IMR-90 (cell line): ENCODE data around the gene PTK6. TPM values are rescaled to one million over a fixed set of nuclear protein-coding genes. Genes with fewer than 3 reads are reported as not detected.

Experiments
- ATAC-seq: fragments of 200-7000 bp; cut with Tn5 transposase; 2 replicates; pipeline ENCODE4 v1.9.1; 2020; ENCODE audit warnings: low read depth, mild to moderate bottlenecking, moderate library complexity
- BruUV-seq: library from RNA; stranded (reverse); fragments of 400-500 nt; replicated peaks from 2 replicates; lab custom pipeline; 2021; lab: Mats Ljungman, UMichigan
- CTCF ChIA-PET: fragments of 300-600 bp; formaldehyde crosslinking; extraction: SDS; loops from one replicate; lab custom pipeline; 2021; ENCODE audit warnings: antibody characterized with exemption; lab: Yijun Ruan, JAX
- POLR2A ChIA-PET: fragments of 300-600 bp; sonication (Branson Sonifier 250); formaldehyde crosslinking; loops from one replicate; lab custom pipeline; 2022; ENCODE audit warnings: antibody characterized with exemption; ENCODE audit not compliant: unreplicated experiment; lab: Charles Lee
- DNase-seq: peaks from one replicate; pipeline ENCODE4 v3.0.0; 2013
- H2AFZ ChIP-seq: replicated peaks from 2 replicates; pipeline ENCODE3; 2013; ENCODE audit warnings: low read length, mild to moderate bottlenecking; ENCODE audit not compliant: poor library complexity
- H2AK5ac ChIP-seq: 2 replicates; pipeline ENCODE4 v1.6.1; 2013; ENCODE audit warnings: low read depth, low read length, inconsistent platforms
- H2AK9ac ChIP-seq: replicated peaks from 2 replicates; pipeline ENCODE3; 2013; ENCODE audit warnings: mild to moderate bottlenecking, low read depth, low read length, moderate library complexity; ENCODE audit not compliant: poor library complexity
- H2BK120ac ChIP-seq: 2 replicates; pipeline ENCODE4 v1.6.1; 2013; ENCODE audit warnings: low read depth, low read length, inconsistent platforms
- H2BK15ac ChIP-seq: 3 replicates; pipeline ENCODE4 v1.6.1; 2013; ENCODE audit warnings: low read depth, low read length, inconsistent platforms
- H2BK20ac ChIP-seq: 2 replicates; pipeline ENCODE4 v1.6.1; 2013; ENCODE audit warnings: low read depth, mild to moderate bottlenecking, inconsistent platforms, low read length, moderate library complexity
- H2BK5ac ChIP-seq: 2 replicates; pipeline ENCODE4 v1.6.1; 2013; ENCODE audit warnings: mild to moderate bottlenecking, low read depth, low read length, inconsistent platforms; ENCODE audit not compliant: poor library complexity, severe bottlenecking
- H3K14ac ChIP-seq: replicated peaks from 2 replicates; pipeline ENCODE4 v1.6.1; 2013; ENCODE audit warnings: low read depth, low read length, inconsistent platforms
- H3K18ac ChIP-seq: 2 replicates; pipeline ENCODE4 v1.6.1; 2013; ENCODE audit warnings: low read depth, low read length, control low read depth
- H3K23ac ChIP-seq: 2 replicates; pipeline ENCODE4 v1.6.1; 2013; ENCODE audit warnings: low read depth, low read length, inconsistent platforms
- H3K27ac ChIP-seq: 2 replicates; pipeline ENCODE4 v1.5.1; 2013; ENCODE audit warnings: mild to moderate bottlenecking, control low read depth, low read length; ENCODE audit not compliant: insufficient read depth
- H3K27me3 ChIP-seq: 2 replicates; pipeline ENCODE4 v1.6.1; 2013; ENCODE audit warnings: low read length; ENCODE audit not compliant: control insufficient read depth, insufficient read depth
- H3K36me3 ChIP-seq: 2 replicates; pipeline ENCODE4 v1.6.1; 2013; ENCODE audit warnings: low read length, mixed read lengths; ENCODE audit not compliant: control insufficient read depth, insufficient read depth
- H3K4ac ChIP-seq: 2 replicates; pipeline ENCODE4 v1.6.1; 2013; ENCODE audit warnings: low read depth, low read length, inconsistent platforms
- H3K4me1 ChIP-seq: 2 replicates; pipeline ENCODE4 v1.6.1; 2013; ENCODE audit warnings: low read length, mixed read lengths; ENCODE audit not compliant: control insufficient read depth, insufficient read depth
- H3K4me2 ChIP-seq: 2 replicates; pipeline ENCODE4 v1.6.1; 2013; ENCODE audit warnings: low read depth, mild to moderate bottlenecking, control low read depth, low read length, moderate library complexity
- H3K4me3 ChIP-seq: 2 replicates; pipeline ENCODE4 v1.5.1; 2013; ENCODE audit warnings: low read depth, mild to moderate bottlenecking, control low read depth, low read length, moderate library complexity; ENCODE audit not compliant: insufficient read depth
- H3K56ac ChIP-seq: 2 replicates; pipeline ENCODE4 v1.6.1; 2013; ENCODE audit warnings: low read length, inconsistent platforms; ENCODE audit not compliant: insufficient read depth; ENCODE audit errors: extremely low read depth
- H3K79me1 ChIP-seq, 2 experiments: 2 replicates each; pipeline ENCODE4 v1.6.1; 2013; ENCODE audit warnings: low read length in 2 of 2, inconsistent platforms in 1 of 2, low read depth in 1 of 2
- H3K9ac ChIP-seq: 2 replicates; pipeline ENCODE4 v1.6.1; 2013; ENCODE audit warnings: low read depth, low read length, control low read depth
- H3K9me1 ChIP-seq: 2 replicates; pipeline ENCODE4 v1.6.1; 2013; ENCODE audit warnings: low read length, inconsistent platforms; ENCODE audit not compliant: insufficient read depth
- H3K9me3 ChIP-seq: 2 replicates; pipeline ENCODE4 v1.6.1; 2013; ENCODE audit warnings: low read length; ENCODE audit not compliant: control insufficient read depth, insufficient read depth
- H4K20me1 ChIP-seq: 2 replicates; pipeline ENCODE4 v1.6.1; 2013; ENCODE audit warnings: low read length, inconsistent platforms; ENCODE audit not compliant: insufficient read depth
- H4K5ac ChIP-seq: 2 replicates; pipeline ENCODE4 v1.6.1; 2013; ENCODE audit warnings: mild to moderate bottlenecking, low read depth, low read length, control low read depth
- H4K8ac ChIP-seq, 2 experiments: 2 replicates each; pipeline ENCODE4 v1.6.1; 2013; ENCODE audit warnings: low read depth in 2 of 2, low read length in 2 of 2, control low read depth in 1 of 2, inconsistent platforms in 1 of 2
- H4K91ac ChIP-seq: 2 replicates; pipeline ENCODE4 v1.6.1; 2013; ENCODE audit warnings: low read depth, low read length, inconsistent platforms; ENCODE audit not compliant: insufficient read depth
- CHD1 ChIP-seq: IDR thresholded peaks from 2 replicates; pipeline ENCODE4 v1.6.1; 2012; ENCODE audit warnings: low read depth, low read length, improper control_type of control experiment
- WGBS, 2 experiments: methylation state at CpG; one replicate each; pipeline versions ENCODE4 v1.1.5 to v1.1.7; 2013; ENCODE audit warnings: missing lambda C conversion rate in 2 of 2; ENCODE audit not compliant: insufficient read length in 1 of 2; ENCODE audit errors: extremely low coverage in 2 of 2; 5-methylcytosine and 5-hydroxymethylcytosine counted together
- dilution Hi-C: fragments of 300-500 bp; cut with HindIII; formaldehyde crosslinking; loops from one replicate; pipeline ENCODE4 v1.14.3; 2018; ENCODE audit warnings: low sequenced_read_pairs; ENCODE audit not compliant: unreplicated experiment
- in situ Hi-C: fragments of 300-500 bp; cut with MboI; formaldehyde crosslinking; loops from 3 replicates; pipeline ENCODE4 v1.14.3; 2019; ENCODE audit warnings: low sequenced_read_pairs, inconsistent platforms, mixed read lengths
- intact Hi-C: fragments of 100-400 bp; cut with micrococcal nuclease; formaldehyde crosslinking; loops from 2 replicates; pipeline ENCODE4 v1.10.0; 2022
- polyA plus RNA-seq, 3 experiments: library from polyadenylated mRNA; depleted of rRNA; stranded (reverse); fragments of >200 nt; gene quantifications; 2 replicates each; pipeline ENCODE4 v1.2.3, GENCODE V29; 2012; ENCODE audit warnings: low replicate concordance in 1 of 3
- total RNA-seq: library from RNA; depleted of rRNA; stranded (reverse); fragments of >200 nt; gene quantifications from 2 replicates; pipeline ENCODE4 v1.2.3, GENCODE V29; 2012

Gene PTK6
- total and polyA plus RNA-seq, 2 of the 4 experiments (the other 2 are of a cell fraction): not detected

DNA sequence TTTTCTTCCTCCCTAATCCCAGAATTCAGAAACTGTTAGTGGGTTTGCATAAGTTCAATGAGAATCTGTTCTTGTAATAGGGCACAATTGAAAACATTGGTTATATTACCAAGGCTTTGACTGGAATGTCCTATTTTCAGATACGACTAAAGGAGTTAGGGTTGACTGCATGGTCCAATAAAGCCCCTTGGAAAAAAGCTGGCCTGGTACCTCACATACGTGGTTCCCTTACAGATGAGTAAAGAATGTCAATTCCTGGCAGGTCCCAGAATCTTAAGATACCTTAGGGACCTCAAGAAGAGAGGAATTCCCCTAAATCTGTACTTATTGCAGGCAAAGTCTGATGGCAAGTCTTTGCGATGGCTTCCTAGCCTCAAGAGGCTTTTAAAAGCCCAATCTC lies 12.0 kb downstream of the PTK6 start:
- no peak overlapping the region for H2AK9ac ChIP-seq
- CTCF ChIA-PET: no interaction called here
- ATAC-seq (no peak), DNase-seq (no peak)
- no peak overlapping the region for H4K91ac ChIP-seq
- no peaks in the 10 kb centered on the region for H3K9me3 ChIP-seq
- POLR2A ChIA-PET: no interaction called here
- H4K20me1 ChIP-seq: peaks cover 29% of the 10 kb centered on the region
- H3K4ac ChIP-seq: no peak overlapping the region
- no peak overlapping the region for H3K18ac ChIP-seq
- no peak overlapping the region for H3K4me3 ChIP-seq
- no peak for TF ChIP-seq CHD1
- peaks cover 9% of the 10 kb centered on the region for H3K4me1 ChIP-seq
- peaks cover 4% of the 10 kb centered on the region; the same call in 1 of the 2 replicates for H3K9me1 ChIP-seq
- H3K27ac ChIP-seq: no peak overlapping the region
- H2BK15ac ChIP-seq: no peak overlapping the region
- no peak overlapping the region for H2BK120ac ChIP-seq
- no peak overlapping the region for H2AK5ac ChIP-seq
- no peak overlapping the region for H3K14ac ChIP-seq
- WGBS, 2 experiments: 89% methylated on average over 2 of the region's 3 CpGs; no CpG with 5 or more reads in 1 of the 2 experiments
- H2AFZ ChIP-seq: no peak overlapping the region
- BruUV-seq: no TSS peak
- no peak overlapping the region for H3K23ac ChIP-seq
- no peak overlapping the region for H3K56ac ChIP-seq
- intact Hi-C loops: no loop called here
- in situ Hi-C loops: no loop called here
- H2BK20ac ChIP-seq: no peak overlapping the region
- no peak overlapping the region for H3K4me2 ChIP-seq
- no peak overlapping the region for H3K9ac ChIP-seq
- no peaks in the 10 kb centered on the region for H3K27me3 ChIP-seq
- peaks cover 15 to 29% of the 10 kb centered on the region in 2 experiments for H3K79me1 ChIP-seq
- H4K5ac ChIP-seq: no peak overlapping the region
- H2BK5ac ChIP-seq: no peak overlapping the region
- dilution Hi-C loops: no loop called here
- peaks cover 22% of the 10 kb centered on the region for H3K36me3 ChIP-seq
- H4K8ac ChIP-seq: no peak overlapping the region
